Vagina (tissue), 2 donors: ENCODE results near the gene FCRL5. TPM values are rescaled to one million over a fixed set of nuclear protein-coding genes. Genes with fewer than 3 reads are reported as not detected.

Experiments used
- DNase-seq, 2 donors: peaks; one replicate each; pipeline ENCODE4 v3.0.0-alpha.2; 2017; ENCODE audit errors: extremely low spot score in 2 of 2
- H3K27ac ChIP-seq: fragments of 200-600 bp; sonication (generic); one replicate; pipeline ENCODE4 v1.5.1; 2019
- H3K27me3 ChIP-seq: fragments of 200-600 bp; sonication (generic); one replicate; pipeline ENCODE4 v1.5.1; 2019
- H3K36me3 ChIP-seq, 2 donors: fragments of 200-600 bp; sonication (generic); one replicate each; pipeline ENCODE4 v1.5.1; 2017 to 2019
- H3K4me1 ChIP-seq: fragments of 200-600 bp; sonication (generic); one replicate; pipeline ENCODE4 v1.5.1; 2019
- H3K4me3 ChIP-seq, 2 donors: fragments of 200-600 bp; sonication (generic); 1 replicate in 1 of 2; 2 replicates in 1 of 2; pipeline ENCODE4 v1.5.1; 2016 to 2019
- H3K9me3 ChIP-seq: fragments of 200-600 bp; sonication (generic); one replicate; pipeline ENCODE4 v1.5.1; 2019
- CTCF ChIP-seq, 3 experiments: fragments of 450-650 bp in 2 of 3; fragments of 200-600 bp in 1 of 3; sonication (generic) in 1 of 3; IDR thresholded peaks; one replicate each; pipeline ENCODE4 v1.5.1; 2017 to 2019; ENCODE audit warnings: antibody characterized with exemption in 3 of 3, mild to moderate bottlenecking in 2 of 3, moderate library complexity in 2 of 3
- POLR2A ChIP-seq, 2 donors: fragments of 450-650 bp; IDR thresholded peaks; one replicate each; pipeline ENCODE4 v1.6.1; 2017; ENCODE audit warnings: antibody characterized with exemption in 2 of 2, mild to moderate bottlenecking in 2 of 2, moderate library complexity in 2 of 2
- POLR2AphosphoS5 ChIP-seq, 2 donors: sonication (generic); formaldehyde crosslinking; IDR thresholded peaks; one replicate each; pipeline ENCODE4 v1.9.0; 2017; ENCODE audit warnings: antibody characterized with exemption in 2 of 2, mild to moderate bottlenecking in 2 of 2, low read depth in 1 of 2; ENCODE audit not compliant: insufficient read depth in 1 of 2
- intact Hi-C: fragments of 100-400 bp; cut with DNase I; formaldehyde crosslinking; loops from one replicate; pipeline ENCODE4 v1.15.1; 2023
- total RNA-seq: library from RNA; depleted of rRNA; stranded (reverse); fragments of >200 nt; gene quantifications from one replicate; pipeline ENCODE4 v1.2.3, GENCODE V29; 2016

The FCRL5 gene
- total RNA-seq, 1 donor from 2014 or later, result 0.49 TPM

DNA sequence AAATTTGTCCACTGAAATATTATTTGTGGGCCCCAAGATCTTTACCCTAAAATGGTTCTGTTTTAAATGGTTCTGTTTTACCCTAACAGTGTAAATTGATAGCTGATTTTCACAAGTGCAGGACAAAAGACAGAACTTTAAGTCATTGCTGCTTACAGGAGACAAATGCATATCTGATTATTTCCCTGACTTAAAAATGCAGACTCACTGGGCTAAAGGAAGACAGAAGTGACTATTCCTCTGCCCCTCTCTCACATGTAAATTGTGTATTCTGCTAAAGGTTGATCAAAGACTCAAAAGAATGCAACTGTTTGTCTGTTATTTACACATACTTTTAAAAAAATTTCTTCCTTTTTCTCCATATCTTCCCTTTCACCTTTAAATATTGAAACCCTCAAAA, 12.7 kb downstream of the FCRL5 start:
- Histone ChIP-seq H3K9me3 (no peaks in the 10 kb centered on the region), H3K4me1 (no peaks in the 10 kb centered on the region), H3K27me3 (no peaks in the 10 kb centered on the region), H3K4me3 (no peak overlapping the region), H3K36me3 (no peaks in the 10 kb centered on the region), H3K27ac (no peak overlapping the region)
- TF ChIP-seq POLR2A (IDR thresholded peaks at IDR 0.05) (no peak), POLR2AphosphoS5 (IDR thresholded peaks at IDR 0.05; ENCODE audit: insufficient read depth in 1 of 2, low read depth in 1 of 2) (no peak), CTCF (IDR thresholded peaks at IDR 0.05) (no peak)
- intact Hi-C loops, result no loop called here
- no peak for DNase-seq

DNA sequence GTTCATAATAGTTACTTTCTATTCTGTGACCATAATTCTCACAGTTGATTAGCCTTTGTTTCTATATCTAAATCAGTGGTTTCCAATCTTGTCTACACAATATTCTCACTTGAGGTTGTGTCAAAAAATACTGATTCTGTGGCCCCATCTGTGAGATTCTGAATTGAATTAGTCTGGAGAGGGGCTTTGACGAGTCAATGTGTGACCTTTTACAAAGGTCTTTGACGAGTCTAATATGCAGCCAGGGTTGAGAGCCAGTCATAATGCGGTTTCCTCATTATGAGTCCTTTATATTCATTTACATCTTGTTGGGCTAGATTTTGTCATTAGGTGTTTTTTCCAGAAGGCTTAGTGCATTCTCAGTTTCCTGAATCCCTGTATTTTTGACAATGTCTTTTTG, 19.7 kb downstream of the FCRL5 start:
- Histone ChIP-seq H3K4me3 (no peak overlapping the region), H3K36me3 (no peaks in the 10 kb centered on the region), H3K4me1 (no peaks in the 10 kb centered on the region), H3K27me3 (no peaks in the 10 kb centered on the region), H3K27ac (no peak overlapping the region), H3K9me3 (no peaks in the 10 kb centered on the region)
- intact Hi-C loops, result no loop called here
- TF ChIP-seq POLR2AphosphoS5 (IDR thresholded peaks at IDR 0.05; ENCODE audit: insufficient read depth in 1 of 2, low read depth in 1 of 2), result no peak
- TF ChIP-seq POLR2A (IDR thresholded peaks at IDR 0.05), result no peak
- TF ChIP-seq CTCF (IDR thresholded peaks at IDR 0.05), result no peak
- no peak for DNase-seq

DNA sequence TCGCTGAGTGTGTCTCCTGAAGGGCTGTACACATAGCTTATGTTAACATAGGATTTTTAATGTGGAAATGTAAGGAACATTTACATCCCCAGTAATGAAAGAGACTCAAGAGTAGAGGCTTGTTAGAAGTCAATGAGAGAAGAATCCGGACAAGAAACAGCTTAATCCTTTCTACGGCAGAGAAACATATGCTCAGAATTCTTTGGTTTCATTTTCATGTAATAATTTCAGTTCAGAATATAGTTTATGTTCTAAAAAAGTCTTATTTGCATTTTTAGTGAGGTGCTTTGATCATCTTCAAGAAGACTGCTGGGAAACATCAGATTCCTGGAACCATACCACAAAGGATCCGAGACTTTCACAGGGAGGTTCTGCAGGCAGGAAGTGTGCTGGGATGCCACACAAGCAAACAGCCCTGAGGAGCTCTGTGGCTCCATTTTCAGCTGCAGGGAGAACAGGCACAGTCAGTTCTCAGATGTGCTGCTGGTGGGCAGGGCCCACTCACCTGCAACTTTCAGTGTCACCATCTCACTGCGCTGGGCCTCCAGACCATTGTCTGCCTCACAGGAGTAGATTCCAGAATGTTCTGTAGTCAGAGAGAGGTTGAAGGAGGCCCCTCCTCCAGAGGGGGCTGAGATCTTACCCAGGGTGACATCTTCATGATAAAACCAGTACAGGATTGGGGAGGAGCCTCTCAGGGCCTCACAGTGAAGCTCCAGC, 28.4 kb downstream of the FCRL5 start:
- Histone ChIP-seq H3K4me1 (no peaks in the 10 kb centered on the region), H3K27me3 (no peaks in the 10 kb centered on the region), H3K9me3 (no peaks in the 10 kb centered on the region), H3K4me3 (no peak overlapping the region), H3K36me3 (no peaks in the 10 kb centered on the region), H3K27ac (no peak overlapping the region)
- no peak for DNase-seq
- intact Hi-C loops, result no loop called here
- TF ChIP-seq POLR2AphosphoS5 (IDR thresholded peaks at IDR 0.05; ENCODE audit: insufficient read depth in 1 of 2, low read depth in 1 of 2), result no peak
- TF ChIP-seq POLR2A (IDR thresholded peaks at IDR 0.05), result no peak
- TF ChIP-seq CTCF (IDR thresholded peaks at IDR 0.05), result no peak

DNA sequence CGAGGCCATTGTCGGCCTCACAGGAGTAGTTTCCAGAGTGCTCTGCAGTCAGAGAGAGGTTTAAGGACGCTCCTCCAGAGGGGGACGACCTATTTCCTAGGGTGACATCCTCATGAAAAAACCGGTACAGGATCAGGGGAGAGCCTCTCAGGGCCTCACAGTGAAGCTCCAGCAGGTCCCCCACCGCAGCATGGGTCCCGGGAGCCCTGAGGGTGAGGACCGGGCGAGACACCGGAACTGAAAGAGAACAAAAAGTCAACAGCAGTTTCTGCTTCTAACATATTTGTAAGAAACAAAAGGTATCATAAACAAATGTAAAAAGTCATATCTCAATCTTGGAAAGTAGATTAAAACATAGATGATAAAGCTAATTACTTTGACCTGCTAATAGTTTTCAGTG, 31.3 kb downstream of the FCRL5 start:
- Histone ChIP-seq H3K9me3 (no peaks in the 10 kb centered on the region), H3K4me1 (no peaks in the 10 kb centered on the region), H3K36me3 (no peaks in the 10 kb centered on the region), H3K27ac (no peak overlapping the region), H3K4me3 (no peak overlapping the region), H3K27me3 (no peaks in the 10 kb centered on the region)
- no peak for TF ChIP-seq POLR2AphosphoS5 (IDR thresholded peaks at IDR 0.05; ENCODE audit: insufficient read depth in 1 of 2, low read depth in 1 of 2)
- TF ChIP-seq POLR2A (IDR thresholded peaks at IDR 0.05), result no peak
- TF ChIP-seq CTCF (IDR thresholded peaks at IDR 0.05), result no peak
- no peak for DNase-seq
- intact Hi-C loops, result no loop called here

- Histone ChIP-seq H3K27me3 (no peaks in the 10 kb centered on the region), H3K4me3 (no peak overlapping the region), H3K36me3 (no peaks in the 10 kb centered on the region), H3K27ac (no peak overlapping the region), H3K4me1 (no peaks in the 10 kb centered on the region), H3K9me3 (no peaks in the 10 kb centered on the region)
- DNase-seq, result no peak
- intact Hi-C loops, result no loop called here
- TF ChIP-seq POLR2A (IDR thresholded peaks at IDR 0.05) (no peak), CTCF (IDR thresholded peaks at IDR 0.05) (no peak), POLR2AphosphoS5 (IDR thresholded peaks at IDR 0.05; ENCODE audit: insufficient read depth in 1 of 2, low read depth in 1 of 2) (no peak)
Measured at GRCh38 chr1:157520386-157520935, 31.9 kb downstream of the FCRL5 start.
